Astrocyte of the spinal cord (primary cell): ENCODE data around the gene MYADML2.
A peak's percentile ranks its signal among the peaks of the same experiment; 100 is the strongest.
"Not testable (repeated sequence)": the region's sequence is repeated elsewhere in the genome, so short reads cannot be mapped to it uniquely, and the experiment has no call there.

Experiments
- DNase-seq: peaks from one replicate; pipeline ENCODE4 v3.0.0; 2011; ENCODE audit warnings: low read depth, low spot score
- H3K4me3 ChIP-seq: 2 replicates; pipeline ENCODE4 v1.5.1; 2011; ENCODE audit warnings: low read depth, mild to moderate bottlenecking, low read length, moderate library complexity
- in situ Hi-C: cut with HindIII; loops from 2 replicates; pipeline ENCODE4 v1.10.0; 2017; ENCODE audit warnings: low sequenced_read_pairs
- TF ChIP-seq, protein P1 (sequence below): IDR thresholded peaks from 2 replicates; pipeline ENCODE4 v1.5.1; 2012; ENCODE audit warnings: low read depth, mild to moderate bottlenecking, low read length, inconsistent platforms

MYADML2 gene

DNA sequence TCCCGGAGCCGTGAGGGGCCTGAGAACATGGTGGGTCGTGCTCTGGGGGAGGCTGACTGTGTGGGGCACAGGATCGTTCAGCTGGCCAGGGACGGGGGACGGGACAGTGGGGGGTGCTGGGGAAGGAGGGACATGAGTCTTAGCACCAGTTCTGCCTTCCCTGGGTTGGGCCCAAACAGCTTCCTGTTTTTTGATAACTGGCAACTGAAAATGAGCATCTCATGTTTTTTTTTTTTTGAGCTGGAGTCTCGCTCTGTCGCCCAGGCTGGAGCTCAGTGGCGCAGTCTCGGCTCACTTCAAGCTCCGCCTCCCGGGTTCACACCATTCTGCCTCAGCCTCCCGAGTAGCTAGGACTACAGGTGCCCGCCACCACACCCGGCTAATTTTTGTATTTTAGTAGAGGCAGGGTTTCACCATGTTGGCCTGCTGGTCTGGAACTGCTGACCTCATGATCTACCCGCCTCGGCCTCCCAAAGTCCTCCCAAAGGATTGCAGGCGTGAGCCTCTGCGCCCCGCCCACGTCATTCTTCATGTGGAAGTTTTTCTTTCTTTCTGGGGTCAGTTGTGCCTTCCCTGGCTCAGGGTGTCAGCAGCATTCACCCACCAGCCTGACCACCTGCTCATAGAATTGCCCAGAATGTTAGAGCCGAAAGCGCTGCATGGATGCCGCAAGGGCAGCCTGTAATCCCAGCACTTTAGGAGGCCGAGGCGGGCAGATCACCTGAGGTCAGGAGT, 36.8 kb upstream of the MYADML2 start:
- H3K4me3 ChIP-seq: no peak overlapping the region
- TF ChIP-seq, protein P1, sequence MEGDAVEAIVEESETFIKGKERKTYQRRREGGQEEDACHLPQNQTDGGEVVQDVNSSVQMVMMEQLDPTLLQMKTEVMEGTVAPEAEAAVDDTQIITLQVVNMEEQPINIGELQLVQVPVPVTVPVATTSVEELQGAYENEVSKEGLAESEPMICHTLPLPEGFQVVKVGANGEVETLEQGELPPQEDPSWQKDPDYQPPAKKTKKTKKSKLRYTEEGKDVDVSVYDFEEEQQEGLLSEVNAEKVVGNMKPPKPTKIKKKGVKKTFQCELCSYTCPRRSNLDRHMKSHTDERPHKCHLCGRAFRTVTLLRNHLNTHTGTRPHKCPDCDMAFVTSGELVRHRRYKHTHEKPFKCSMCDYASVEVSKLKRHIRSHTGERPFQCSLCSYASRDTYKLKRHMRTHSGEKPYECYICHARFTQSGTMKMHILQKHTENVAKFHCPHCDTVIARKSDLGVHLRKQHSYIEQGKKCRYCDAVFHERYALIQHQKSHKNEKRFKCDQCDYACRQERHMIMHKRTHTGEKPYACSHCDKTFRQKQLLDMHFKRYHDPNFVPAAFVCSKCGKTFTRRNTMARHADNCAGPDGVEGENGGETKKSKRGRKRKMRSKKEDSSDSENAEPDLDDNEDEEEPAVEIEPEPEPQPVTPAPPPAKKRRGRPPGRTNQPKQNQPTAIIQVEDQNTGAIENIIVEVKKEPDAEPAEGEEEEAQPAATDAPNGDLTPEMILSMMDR: no peak
- in situ Hi-C loops: no loop called here
- no peak for DNase-seq

DNA sequence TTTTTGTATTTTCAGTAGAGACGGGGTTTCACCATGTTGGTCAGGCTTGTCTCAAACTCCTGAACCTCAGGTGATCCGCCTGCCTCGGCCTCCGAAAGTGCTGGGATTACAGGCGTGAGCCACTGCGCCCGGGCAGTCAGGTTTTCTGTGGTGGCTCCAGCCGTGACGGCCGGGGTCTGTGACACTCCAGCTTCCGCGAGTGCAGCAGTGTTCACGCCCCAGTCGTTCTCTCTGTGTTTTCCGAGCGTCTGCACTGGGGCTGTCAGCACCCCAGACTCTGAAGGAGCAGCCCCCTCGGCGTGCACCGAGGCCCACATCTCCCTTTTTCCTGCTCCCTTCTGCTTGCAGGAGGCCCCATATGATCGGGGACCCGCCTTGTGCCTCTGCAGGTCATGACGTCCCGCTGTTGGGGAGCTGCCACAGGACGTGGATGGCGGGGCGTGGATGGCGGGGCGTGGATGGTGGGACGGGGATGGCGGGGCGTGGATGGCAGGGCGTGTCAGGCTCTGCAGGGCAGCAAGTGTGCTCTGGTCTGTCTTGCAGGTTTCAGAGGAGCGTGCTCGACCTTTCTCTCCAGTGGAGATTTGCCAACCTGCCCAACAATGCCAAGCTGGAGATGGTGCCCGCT, 36.1 kb upstream of the MYADML2 start:
- in situ Hi-C loops: no loop called here
- TF ChIP-seq, protein P1: no peak
- DNase-seq: no peak

GRCh38 chr17:81981511-81981910, 34.5 kb upstream of the MYADML2 start:
- H3K4me3 ChIP-seq, in situ Hi-C loops, DNase-seq: not testable (repeated sequence)

More for the DNA sequence above, 36.1 kb upstream of the MYADML2 start:
- H3K4me3 ChIP-seq: no peak overlapping the region

GRCh38 chr17:81980707-81981343, 33.8 kb upstream of the MYADML2 start:
- in situ Hi-C loops: no loop called here
- TF ChIP-seq, protein P1: no peak
- no peak overlapping the region for H3K4me3 ChIP-seq
- DNase-seq: no peak

- no peak overlapping the region for H3K4me3 ChIP-seq
- in situ Hi-C loops: no loop called here
- TF ChIP-seq, protein P1: no peak
- no peak for DNase-seq
Measured at GRCh38 chr17:81980122-81980521, 33.1 kb upstream of the MYADML2 start.

- in situ Hi-C loops: no loop called here
- DNase-seq: no peak
- H3K4me3 ChIP-seq: peak overlapping the region; percentile 81
- TF ChIP-seq, protein P1: no peak
Measured at GRCh38 chr17:81978524-81979298, 31.7 kb upstream of the MYADML2 start.
